Measurements from ENCODE around the gene MEI1. TPM values are rescaled to one million over a fixed set of nuclear protein-coding genes. Genes with fewer than 3 reads are reported as not detected.
"Not testable (repeated sequence)": the region's sequence is repeated elsewhere in the genome, so short reads cannot be mapped to it uniquely, and the experiment has no call there.

The MEI1 gene
- total RNA-seq, 1 experiment from 2014 or later = not detected

DNA sequence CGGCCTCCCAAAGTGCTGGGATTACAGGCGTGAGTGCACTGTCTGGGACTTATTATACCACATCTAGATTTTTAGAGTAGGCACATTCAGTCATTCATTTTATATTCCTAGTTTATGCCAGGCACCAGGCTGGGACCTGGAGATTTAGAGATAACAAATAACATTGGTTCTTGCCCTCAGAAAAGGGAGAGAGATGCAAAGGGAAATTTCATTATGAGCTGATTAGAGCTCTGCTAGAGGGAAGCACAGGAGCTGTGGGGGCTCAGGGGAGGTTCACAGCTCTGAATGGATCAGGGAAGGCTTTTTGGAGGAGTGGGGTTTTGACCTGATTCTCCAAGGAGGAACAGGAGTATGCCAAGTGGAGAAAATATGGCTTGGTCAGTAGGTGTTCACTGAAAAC lies 32.3 kb downstream of the MEI1 start:
- H3K27ac Mint-ChIP-seq (ENCODE audit: unreplicated experiment) = no peak overlapping the region
- no peak overlapping the region for H3K4me3 ChIP-seq (ENCODE audit: low read depth, low read length)
- intact Hi-C loops (cut with micrococcal nuclease; ENCODE audit: unreplicated experiment) = no loop called here
- no peak overlapping the region for H3K4me3 Mint-ChIP-seq (ENCODE audit: unreplicated experiment)
- POLR2A ChIA-PET = no interaction called here
- H3K9me3 ChIP-seq = no peaks in the 10 kb centered on the region
- no peaks in the 10 kb centered on the region for H3K27me3 ChIP-seq (replicated peaks; ENCODE audit: control insufficient read depth, insufficient read depth, low read length)
- no peaks in the 10 kb centered on the region for H3K36me3 Mint-ChIP-seq (ENCODE audit: insufficient read depth, unreplicated experiment)
- TF ChIP-seq, protein P1, sequence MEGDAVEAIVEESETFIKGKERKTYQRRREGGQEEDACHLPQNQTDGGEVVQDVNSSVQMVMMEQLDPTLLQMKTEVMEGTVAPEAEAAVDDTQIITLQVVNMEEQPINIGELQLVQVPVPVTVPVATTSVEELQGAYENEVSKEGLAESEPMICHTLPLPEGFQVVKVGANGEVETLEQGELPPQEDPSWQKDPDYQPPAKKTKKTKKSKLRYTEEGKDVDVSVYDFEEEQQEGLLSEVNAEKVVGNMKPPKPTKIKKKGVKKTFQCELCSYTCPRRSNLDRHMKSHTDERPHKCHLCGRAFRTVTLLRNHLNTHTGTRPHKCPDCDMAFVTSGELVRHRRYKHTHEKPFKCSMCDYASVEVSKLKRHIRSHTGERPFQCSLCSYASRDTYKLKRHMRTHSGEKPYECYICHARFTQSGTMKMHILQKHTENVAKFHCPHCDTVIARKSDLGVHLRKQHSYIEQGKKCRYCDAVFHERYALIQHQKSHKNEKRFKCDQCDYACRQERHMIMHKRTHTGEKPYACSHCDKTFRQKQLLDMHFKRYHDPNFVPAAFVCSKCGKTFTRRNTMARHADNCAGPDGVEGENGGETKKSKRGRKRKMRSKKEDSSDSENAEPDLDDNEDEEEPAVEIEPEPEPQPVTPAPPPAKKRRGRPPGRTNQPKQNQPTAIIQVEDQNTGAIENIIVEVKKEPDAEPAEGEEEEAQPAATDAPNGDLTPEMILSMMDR (IDR thresholded peaks at IDR 0.05; ENCODE audit: insufficient read depth in 1 of 2, low read depth in 1 of 2, low read length in 1 of 2, severe bottlenecking in 1 of 2, unreplicated experiment in 1 of 2) = no peak
- BruUV-seq (replicated peaks) = no TSS peak
- no peaks in the 10 kb centered on the region for H3K4me1 Mint-ChIP-seq (ENCODE audit: low read depth, unreplicated experiment)
- H3K27me3 Mint-ChIP-seq (ENCODE audit: insufficient read depth, unreplicated experiment) = no peaks in the 10 kb centered on the region
- no peaks in the 10 kb centered on the region for H3K9me3 Mint-ChIP-seq (ENCODE audit: unreplicated experiment)
- no peaks in the 10 kb centered on the region for H3K36me3 ChIP-seq (ENCODE audit: control insufficient read depth, insufficient read depth, low read length)
- no peak for DNase-seq
- CTCF ChIA-PET = no interaction called here
- no peaks in the 10 kb centered on the region for H3K4me1 ChIP-seq

DNA sequence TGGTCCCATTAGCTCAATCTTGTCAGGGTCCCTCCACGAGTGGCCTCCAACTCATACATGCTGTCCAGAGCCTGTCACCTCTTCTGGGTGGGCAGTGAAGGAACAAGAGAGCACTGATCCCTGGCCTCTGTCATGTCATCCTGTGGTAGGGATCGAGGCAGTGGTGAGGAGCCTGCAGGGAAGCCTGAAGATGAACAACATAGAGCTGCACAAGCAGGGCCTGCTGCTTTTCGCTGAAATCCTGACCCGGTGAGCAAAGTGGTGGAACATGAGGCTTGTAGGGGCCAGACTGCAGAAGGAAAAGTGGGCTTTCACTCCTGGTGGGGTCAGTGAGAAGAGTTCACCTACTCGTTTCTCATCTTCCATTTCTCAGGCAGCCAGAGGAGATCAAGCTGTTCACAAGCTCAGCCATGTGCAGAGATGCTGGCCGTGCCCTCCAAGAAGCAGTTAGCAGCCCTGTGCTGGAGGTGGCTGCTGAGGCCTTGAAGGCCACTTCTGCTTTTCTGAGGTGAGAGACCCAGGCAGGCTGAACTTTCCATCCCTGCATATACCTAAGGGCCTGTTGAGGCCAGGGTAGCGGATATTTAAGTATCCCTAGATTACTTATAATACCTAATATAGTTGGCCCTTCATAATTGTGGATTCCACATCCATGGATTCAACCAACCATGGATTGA lies 32.9 kb downstream of the MEI1 start:
- DNase-seq = no peak
- CTCF ChIA-PET = interaction anchor here (1.9 kb wide), 1 partner anchor 15 kb away, joined by 5 read pairs; no protein-coding TSS in a partner anchor
- H3K4me1 Mint-ChIP-seq (ENCODE audit: low read depth, unreplicated experiment) = no peaks in the 10 kb centered on the region
- POLR2A ChIA-PET = no interaction called here
- Histone ChIP-seq H3K27me3 (replicated peaks; ENCODE audit: control insufficient read depth, insufficient read depth, low read length) (no peaks in the 10 kb centered on the region), H3K4me1 (no peaks in the 10 kb centered on the region), H3K9me3 (no peaks in the 10 kb centered on the region), H3K36me3 (ENCODE audit: control insufficient read depth, insufficient read depth, low read length) (no peaks in the 10 kb centered on the region), H3K4me3 (ENCODE audit: low read depth, low read length) (no peak overlapping the region)
- intact Hi-C loops (cut with micrococcal nuclease; ENCODE audit: unreplicated experiment) = no loop called here
- H3K4me3 Mint-ChIP-seq (ENCODE audit: unreplicated experiment) = no peak overlapping the region
- TF ChIP-seq, protein P1 (IDR thresholded peaks at IDR 0.05; ENCODE audit: insufficient read depth in 1 of 2, low read depth in 1 of 2, low read length in 1 of 2, severe bottlenecking in 1 of 2, unreplicated experiment in 1 of 2) = no peak
- H3K27ac Mint-ChIP-seq (ENCODE audit: unreplicated experiment) = no peak overlapping the region
- H3K27me3 Mint-ChIP-seq (ENCODE audit: insufficient read depth, unreplicated experiment) = no peaks in the 10 kb centered on the region
- H3K36me3 Mint-ChIP-seq (ENCODE audit: insufficient read depth, unreplicated experiment) = no peaks in the 10 kb centered on the region
- H3K9me3 Mint-ChIP-seq (ENCODE audit: unreplicated experiment) = no peaks in the 10 kb centered on the region
- BruUV-seq (replicated peaks) = no TSS peak

DNA sequence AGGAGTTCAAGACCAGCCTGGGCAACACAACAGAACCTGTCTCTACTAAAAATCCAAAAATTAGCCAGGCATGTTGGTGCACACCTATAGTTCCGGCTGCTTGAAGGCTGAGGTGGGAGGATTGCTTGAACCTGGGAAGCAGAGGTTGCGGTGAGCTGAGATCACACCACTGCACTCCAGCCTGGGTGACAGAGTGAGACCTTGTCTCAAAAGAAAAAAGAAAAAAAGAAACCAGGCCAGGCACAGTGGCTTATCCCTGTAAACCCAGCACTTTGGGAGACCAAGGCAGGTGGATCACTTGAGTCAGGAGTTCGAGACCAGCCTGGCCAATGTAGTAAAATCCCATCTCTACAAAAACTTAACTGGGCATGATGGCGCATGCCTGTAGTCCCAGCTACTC lies 33.9 kb downstream of the MEI1 start:
- CTCF ChIA-PET = interaction anchor here (1.9 kb wide), 1 partner anchor 14 kb away, joined by 5 read pairs; no protein-coding TSS in a partner anchor
- H3K4me3 ChIP-seq (ENCODE audit: low read depth, low read length); POLR2A ChIA-PET; H3K36me3 Mint-ChIP-seq (ENCODE audit: insufficient read depth, unreplicated experiment); H3K4me1 ChIP-seq; H3K4me3 Mint-ChIP-seq (ENCODE audit: unreplicated experiment); H3K27me3 ChIP-seq (replicated peaks; ENCODE audit: control insufficient read depth, insufficient read depth, low read length); BruUV-seq (replicated peaks); H3K4me1 Mint-ChIP-seq (ENCODE audit: low read depth, unreplicated experiment); H3K9me3 Mint-ChIP-seq (ENCODE audit: unreplicated experiment); H3K9me3 ChIP-seq; H3K36me3 ChIP-seq (ENCODE audit: control insufficient read depth, insufficient read depth, low read length); H3K27ac Mint-ChIP-seq (ENCODE audit: unreplicated experiment); intact Hi-C loops (cut with micrococcal nuclease; ENCODE audit: unreplicated experiment); DNase-seq; H3K27me3 Mint-ChIP-seq (ENCODE audit: insufficient read depth, unreplicated experiment): not testable (repeated sequence)
